ENCODE results near the gene PARD3B.

PARD3B gene

DNA sequence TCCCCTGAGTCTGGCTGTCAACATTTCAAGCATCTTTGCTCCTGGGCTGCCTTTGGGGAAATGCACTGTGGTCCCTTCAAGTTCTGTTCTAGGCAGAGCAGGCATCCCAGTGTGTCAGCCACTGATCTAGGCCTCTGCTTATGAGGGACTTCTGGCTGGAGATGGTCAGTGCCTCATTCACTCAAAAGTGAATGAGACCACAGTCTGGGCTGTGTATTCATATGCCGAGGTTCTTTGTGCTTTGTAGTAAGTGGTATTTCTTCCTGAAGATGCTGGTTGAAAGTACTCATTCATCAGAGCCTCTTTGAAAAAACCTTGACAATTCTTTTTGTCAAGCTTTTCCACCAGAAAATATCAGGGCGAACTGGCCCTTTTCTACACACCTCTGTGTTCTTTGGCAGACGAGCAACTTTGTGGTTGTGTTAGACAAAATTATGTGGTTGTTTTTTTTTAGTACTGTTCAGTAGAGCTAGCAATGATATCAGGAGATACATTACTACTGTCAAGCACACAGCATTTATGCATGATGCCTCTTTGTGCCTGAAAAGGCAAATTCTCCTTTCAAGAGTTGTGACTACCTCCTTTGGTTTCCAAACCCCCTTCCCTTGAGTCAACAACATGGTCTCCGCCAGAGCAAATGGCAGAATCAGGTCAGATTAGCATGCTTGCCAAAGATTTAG lies 626.1 kb downstream of the PARD3B start:
- TF ChIP-seq, protein P1, sequence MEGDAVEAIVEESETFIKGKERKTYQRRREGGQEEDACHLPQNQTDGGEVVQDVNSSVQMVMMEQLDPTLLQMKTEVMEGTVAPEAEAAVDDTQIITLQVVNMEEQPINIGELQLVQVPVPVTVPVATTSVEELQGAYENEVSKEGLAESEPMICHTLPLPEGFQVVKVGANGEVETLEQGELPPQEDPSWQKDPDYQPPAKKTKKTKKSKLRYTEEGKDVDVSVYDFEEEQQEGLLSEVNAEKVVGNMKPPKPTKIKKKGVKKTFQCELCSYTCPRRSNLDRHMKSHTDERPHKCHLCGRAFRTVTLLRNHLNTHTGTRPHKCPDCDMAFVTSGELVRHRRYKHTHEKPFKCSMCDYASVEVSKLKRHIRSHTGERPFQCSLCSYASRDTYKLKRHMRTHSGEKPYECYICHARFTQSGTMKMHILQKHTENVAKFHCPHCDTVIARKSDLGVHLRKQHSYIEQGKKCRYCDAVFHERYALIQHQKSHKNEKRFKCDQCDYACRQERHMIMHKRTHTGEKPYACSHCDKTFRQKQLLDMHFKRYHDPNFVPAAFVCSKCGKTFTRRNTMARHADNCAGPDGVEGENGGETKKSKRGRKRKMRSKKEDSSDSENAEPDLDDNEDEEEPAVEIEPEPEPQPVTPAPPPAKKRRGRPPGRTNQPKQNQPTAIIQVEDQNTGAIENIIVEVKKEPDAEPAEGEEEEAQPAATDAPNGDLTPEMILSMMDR (IDR thresholded peaks at IDR 0.05; ENCODE audit: extremely low read depth, missing control alignments): no peak
- no peak for DNase-seq (ENCODE audit: low spot score)

DNA sequence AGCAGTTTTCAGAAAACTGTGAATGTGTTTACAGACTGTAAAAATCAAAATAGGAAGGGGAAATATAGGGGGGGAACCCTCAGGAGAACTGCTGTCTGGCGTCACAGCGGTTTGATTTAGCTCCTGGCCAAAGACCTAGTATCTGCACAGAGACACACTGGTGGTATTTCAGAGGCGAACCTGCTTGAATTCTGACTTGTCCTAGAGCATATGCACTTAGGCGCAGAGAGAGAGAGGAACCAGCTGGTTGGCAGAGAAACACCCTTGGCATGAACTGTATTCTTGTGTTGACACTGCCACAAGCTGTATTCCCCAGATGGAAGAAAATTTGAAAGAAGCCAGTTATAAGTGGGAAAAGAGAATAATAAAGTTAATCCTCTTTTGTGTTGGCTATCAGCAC lies 630.6 kb downstream of the PARD3B start:
- no peak for DNase-seq (ENCODE audit: low spot score)
- TF ChIP-seq, protein P1 (IDR thresholded peaks at IDR 0.05; ENCODE audit: extremely low read depth, missing control alignments): no peak

DNA sequence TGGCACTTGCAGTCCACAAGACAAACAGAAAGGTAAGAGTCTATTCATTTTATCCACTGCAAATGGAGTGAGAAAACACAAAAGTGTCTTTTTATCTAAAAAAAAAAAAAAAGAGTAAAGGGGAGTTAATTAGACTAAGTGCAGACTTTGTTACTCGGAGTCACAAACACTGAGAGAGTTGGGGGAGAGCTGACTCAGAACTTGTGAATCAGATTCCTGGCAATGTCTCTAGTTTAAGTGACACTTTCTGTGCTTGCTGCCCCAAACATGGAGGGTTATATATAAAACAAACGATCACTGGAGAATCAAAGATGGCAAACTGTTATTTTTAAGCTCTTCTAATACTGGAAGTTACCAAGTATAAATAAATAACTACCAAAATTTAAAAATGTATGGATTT lies 631.3 kb downstream of the PARD3B start:
- TF ChIP-seq, protein P1 (IDR thresholded peaks at IDR 0.05; ENCODE audit: extremely low read depth, missing control alignments): no peak

DNA sequence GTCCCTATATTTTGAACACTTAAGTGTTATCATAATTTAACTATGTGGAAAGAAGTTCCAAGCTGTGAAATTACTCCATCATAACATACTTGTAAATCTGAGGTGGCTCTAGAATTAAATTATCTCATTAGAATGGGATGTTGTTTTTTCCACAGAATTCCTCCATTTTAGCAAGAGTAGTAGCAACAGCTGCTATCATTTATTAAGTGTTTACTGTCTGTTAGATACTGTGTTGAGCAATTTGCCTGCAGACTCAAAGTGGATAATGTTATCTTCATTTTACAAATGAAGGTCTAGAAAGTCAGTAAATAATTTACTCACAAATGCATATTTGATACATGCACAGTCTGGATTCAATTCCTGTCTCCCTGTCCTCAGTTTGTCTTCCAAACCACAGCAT lies 632.3 kb downstream of the PARD3B start:
- no peak for DNase-seq (ENCODE audit: low spot score)
- TF ChIP-seq, protein P1 (IDR thresholded peaks at IDR 0.05; ENCODE audit: extremely low read depth, missing control alignments): no peak

More for the DNA sequence above, 631.3 kb downstream of the PARD3B start:
- DNase-seq (ENCODE audit: low spot score): no peak

DNA sequence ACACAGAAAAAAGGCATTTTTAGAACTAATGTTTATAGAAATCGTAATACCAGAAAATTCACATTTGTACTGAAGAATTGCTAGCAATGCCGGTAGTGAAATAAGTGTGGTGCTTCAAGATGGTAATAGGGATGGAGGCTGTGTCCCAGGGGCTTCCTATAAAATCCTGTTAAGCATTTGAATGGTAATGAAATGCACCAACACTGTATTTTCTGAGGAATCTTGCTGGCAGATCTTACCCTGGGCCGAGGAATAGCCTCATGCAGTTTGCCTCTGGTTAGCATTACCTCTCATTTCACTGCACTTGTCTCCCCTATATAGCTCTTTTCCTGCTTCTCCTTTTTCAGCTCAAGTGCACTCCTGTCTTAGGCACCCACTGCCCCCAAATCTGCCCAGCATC lies 635.5 kb downstream of the PARD3B start:
- no peak for DNase-seq (ENCODE audit: low spot score)
- TF ChIP-seq, protein P1 (IDR thresholded peaks at IDR 0.05; ENCODE audit: extremely low read depth, missing control alignments): no peak

DNA sequence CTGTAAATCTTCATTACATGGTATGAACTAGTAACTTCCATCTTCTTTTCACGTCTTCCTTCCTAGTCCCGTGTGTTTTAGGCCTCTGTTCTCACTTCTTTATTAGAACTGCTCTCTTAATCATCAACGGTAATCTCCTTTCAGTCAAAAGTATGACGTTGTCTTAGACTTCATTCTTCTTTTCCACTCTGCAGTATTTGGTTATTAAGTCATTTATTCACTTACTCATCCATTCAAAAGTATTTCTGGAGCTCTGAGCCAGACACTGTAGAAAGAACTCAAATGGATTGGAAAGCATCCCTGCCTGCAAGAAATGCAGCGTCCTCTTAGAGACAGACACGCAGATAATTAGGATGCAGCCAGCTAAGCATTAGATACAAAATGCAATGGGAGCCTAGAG lies 642.5 kb downstream of the PARD3B start:
- TF ChIP-seq, protein P1 (IDR thresholded peaks at IDR 0.05; ENCODE audit: extremely low read depth, missing control alignments): no peak
- DNase-seq (ENCODE audit: low spot score): no peak

DNA sequence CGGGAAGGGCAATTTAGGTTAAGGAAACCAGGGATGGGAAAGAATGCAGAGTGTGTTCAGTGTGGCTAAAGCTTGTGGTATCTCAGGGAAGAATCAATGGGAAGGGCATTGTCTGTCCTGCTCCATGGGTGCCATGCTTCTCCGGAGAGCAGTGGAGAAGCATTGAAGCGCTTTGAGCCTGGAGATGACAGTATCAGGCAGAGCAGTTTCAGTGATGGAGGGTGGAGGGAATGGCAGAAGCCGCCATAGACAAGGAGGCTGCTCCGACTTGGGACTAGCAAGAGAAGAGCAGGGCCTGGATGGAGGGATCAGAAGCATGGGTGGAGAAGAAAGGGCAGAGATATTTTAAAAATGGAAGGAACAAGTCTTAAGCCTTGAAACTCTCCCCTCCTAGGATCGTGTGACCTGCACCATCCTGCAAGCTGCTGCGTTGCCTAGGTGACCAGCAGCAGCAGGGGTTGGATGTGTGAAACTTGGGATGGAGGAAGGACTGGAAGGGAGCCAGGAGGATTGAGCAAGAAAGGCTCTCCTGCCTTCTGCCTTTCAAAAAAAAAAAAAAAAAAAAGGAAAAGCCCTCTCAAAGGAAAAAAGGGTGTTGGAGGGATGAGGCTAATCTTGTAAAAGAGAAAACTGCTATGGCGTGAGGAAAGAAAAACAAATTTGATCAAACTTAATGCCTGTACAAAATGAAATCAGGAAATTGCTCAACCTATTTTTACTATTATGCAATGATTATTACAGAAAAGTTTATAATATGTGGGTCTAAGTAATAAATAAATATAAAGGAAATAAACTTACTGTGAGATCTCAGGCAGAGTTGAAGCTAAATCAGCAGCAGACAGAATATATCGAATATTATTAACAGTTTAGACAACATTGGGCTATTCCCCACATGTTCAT lies 643.2 kb downstream of the PARD3B start:
- no peak for DNase-seq (ENCODE audit: low spot score)
- TF ChIP-seq, protein P1 (IDR thresholded peaks at IDR 0.05; ENCODE audit: extremely low read depth, missing control alignments): no peak
